Measurements from ENCODE around the gene CD302.

GRCh38 chr2:159776321-159776720 is 21.7 kb downstream of the CD302 start:
- no peak for TF ChIP-seq POLR2A (IDR thresholded peaks at IDR 0.05)
- TF ChIP-seq, protein P1, sequence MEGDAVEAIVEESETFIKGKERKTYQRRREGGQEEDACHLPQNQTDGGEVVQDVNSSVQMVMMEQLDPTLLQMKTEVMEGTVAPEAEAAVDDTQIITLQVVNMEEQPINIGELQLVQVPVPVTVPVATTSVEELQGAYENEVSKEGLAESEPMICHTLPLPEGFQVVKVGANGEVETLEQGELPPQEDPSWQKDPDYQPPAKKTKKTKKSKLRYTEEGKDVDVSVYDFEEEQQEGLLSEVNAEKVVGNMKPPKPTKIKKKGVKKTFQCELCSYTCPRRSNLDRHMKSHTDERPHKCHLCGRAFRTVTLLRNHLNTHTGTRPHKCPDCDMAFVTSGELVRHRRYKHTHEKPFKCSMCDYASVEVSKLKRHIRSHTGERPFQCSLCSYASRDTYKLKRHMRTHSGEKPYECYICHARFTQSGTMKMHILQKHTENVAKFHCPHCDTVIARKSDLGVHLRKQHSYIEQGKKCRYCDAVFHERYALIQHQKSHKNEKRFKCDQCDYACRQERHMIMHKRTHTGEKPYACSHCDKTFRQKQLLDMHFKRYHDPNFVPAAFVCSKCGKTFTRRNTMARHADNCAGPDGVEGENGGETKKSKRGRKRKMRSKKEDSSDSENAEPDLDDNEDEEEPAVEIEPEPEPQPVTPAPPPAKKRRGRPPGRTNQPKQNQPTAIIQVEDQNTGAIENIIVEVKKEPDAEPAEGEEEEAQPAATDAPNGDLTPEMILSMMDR (IDR thresholded peaks at IDR 0.05) = no peak
